SU-DHL-6 (cell line): ENCODE data around the gene GIPC3.

Experiments
- CTCF ChIP-seq: fragments of 200-600 bp; sonication (generic); IDR thresholded peaks from one replicate; pipeline ENCODE4 v1.5.1; 2017; ENCODE audit warnings: antibody characterized with exemption, mild to moderate bottlenecking, low read length, moderate library complexity; ENCODE audit not compliant: insufficient read depth, poor library complexity, severe bottlenecking
- EZH2phosphoT487 ChIP-seq: fragments of 200-600 bp; sonication (generic), shearing (Covaris generic); conservative IDR thresholded peaks from 2 replicates; pipeline ENCODE4 v1.6.1; 2018; ENCODE audit warnings: mild to moderate bottlenecking, antibody characterized with exemption, low read length, moderate library complexity, mixed read lengths

GRCh38 chr19:3621689-3622088 lies 36.4 kb downstream of the GIPC3 start:
- TF ChIP-seq CTCF (no peak), EZH2phosphoT487 (no peak)
